Smooth muscle cell (in vitro differentiated cells): ENCODE data around the gene NSG2. TPM values are rescaled to one million over a fixed set of nuclear protein-coding genes. Genes with fewer than 3 reads are reported as not detected.

ENCODE experiments used
- DNase-seq: peaks from one replicate; lab custom pipeline; 2025; ENCODE audit not compliant: unreplicated experiment; lab: John Stamatoyannopoulos, UW
- H2AFZ ChIP-seq: fragments of 200-600 bp; sonication (generic); 2 replicates; pipeline ENCODE4 v1.6.0; 2016; ENCODE audit warnings: antibody characterized with exemption, low read depth, mild to moderate bottlenecking
- H3F3A ChIP-seq: fragments of 200-600 bp; sonication (generic); 2 replicates; pipeline ENCODE4 v1.6.0; 2017; ENCODE audit warnings: antibody characterized with exemption, low read depth
- H3K27ac ChIP-seq: fragments of 200-600 bp; sonication (generic); 2 replicates; pipeline ENCODE4 v1.5.1; 2016; ENCODE audit warnings: low read depth, mild to moderate bottlenecking
- H3K27me3 ChIP-seq: fragments of 200-600 bp; sonication (generic); 2 replicates; pipeline ENCODE4 v1.6.1; 2016; ENCODE audit warnings: low read depth, mild to moderate bottlenecking
- H3K36me3 ChIP-seq: fragments of 200-600 bp; sonication (generic); 2 replicates; pipeline ENCODE4 v1.5.1; 2016; ENCODE audit warnings: low read depth
- H3K4me1 ChIP-seq: fragments of 200-600 bp; sonication (generic); 2 replicates; pipeline ENCODE4 v1.5.1; 2016; ENCODE audit warnings: low read depth
- H3K4me2 ChIP-seq: fragments of 200-600 bp; sonication (generic); 2 replicates; pipeline ENCODE4 v1.6.0; 2016; ENCODE audit warnings: mild to moderate bottlenecking
- H3K4me3 ChIP-seq: fragments of 200-600 bp; sonication (generic); 2 replicates; pipeline ENCODE4 v1.5.1; 2016; ENCODE audit warnings: mild to moderate bottlenecking
- H3K79me2 ChIP-seq: fragments of 200-600 bp; sonication (generic); 2 replicates; pipeline ENCODE4 v1.6.0; 2016; ENCODE audit warnings: low read depth, mild to moderate bottlenecking
- H3K9ac ChIP-seq: fragments of 200-600 bp; sonication (generic); 2 replicates; pipeline ENCODE4 v1.6.0; 2016; ENCODE audit warnings: low read depth
- H3K9me3 ChIP-seq: fragments of 200-600 bp; sonication (generic); replicated peaks from 2 replicates; pipeline ENCODE4 v1.5.1; 2016; ENCODE audit warnings: low read depth
- H4K20me1 ChIP-seq: fragments of 200-600 bp; sonication (generic); 2 replicates; pipeline ENCODE4 v1.6.0; 2016; ENCODE audit warnings: low read depth
- WGBS: methylation state at CpG from one replicate; pipeline ENCODE4 v1.1.7; 2016; ENCODE audit warnings: low lambda C conversion rate; 5-methylcytosine and 5-hydroxymethylcytosine counted together
- polyA plus RNA-seq: library from polyadenylated mRNA; unstranded; fragments of >200 nt; fragmentation: Nextera tagmentation; extraction: Ambion mirVana; gene quantifications from 2 replicates; pipeline ENCODE4 v1.2.1, GENCODE V29; 2016
- total RNA-seq: library from RNA; depleted of rRNA; stranded (reverse); fragments of >200 nt; gene quantifications from 2 replicates; pipeline ENCODE4 v1.2.3, GENCODE V29; 2014
- TF ChIP-seq, protein P1 (sequence below): fragments of 200-600 bp; sonication (generic); IDR thresholded peaks from 2 replicates; pipeline ENCODE4 v1.5.1; 2017; ENCODE audit warnings: borderline replicate concordance, mild to moderate bottlenecking, antibody characterized with exemption; ENCODE audit not compliant: insufficient read depth, poor library complexity, severe bottlenecking

The NSG2 gene
- total and polyA plus RNA-seq, 2 experiments from 2014 or later = 0.18 TPM; not detected in 1

DNA sequence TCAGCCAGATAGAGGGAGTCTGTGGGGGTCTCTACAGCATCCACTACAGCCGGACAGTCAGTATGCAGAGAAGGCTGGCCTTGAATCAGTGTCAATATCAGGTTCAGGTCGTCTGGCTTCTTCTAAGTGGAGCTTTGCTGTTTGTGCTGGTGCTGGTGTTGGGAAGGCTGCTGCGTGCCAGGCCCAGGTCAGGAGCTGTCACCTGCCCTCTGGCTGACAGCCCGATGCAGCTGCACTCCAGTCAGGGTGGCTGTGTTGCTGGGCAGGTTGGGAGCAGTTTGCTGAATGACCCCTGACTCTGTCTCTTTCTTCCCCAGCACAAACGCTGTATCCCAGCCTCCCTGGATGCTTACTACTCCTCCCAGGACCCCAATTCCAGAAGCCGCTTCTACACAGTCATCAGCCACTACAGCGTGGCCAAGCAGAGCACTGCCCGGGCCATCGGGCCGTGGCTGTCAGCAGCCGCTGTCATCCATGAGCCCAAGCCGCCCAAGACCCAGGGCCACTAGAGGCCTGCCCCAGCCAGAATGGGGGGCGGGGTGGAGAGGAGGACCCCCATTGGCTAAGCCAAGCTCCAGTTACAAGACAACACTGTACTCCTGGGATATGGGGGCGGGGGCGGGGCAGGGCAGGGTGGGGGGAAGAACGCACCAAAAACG, 61.6 kb downstream of the NSG2 start:
- H3K27me3 ChIP-seq = no peaks in the 10 kb centered on the region
- H3K27ac ChIP-seq = no peak overlapping the region
- H2AFZ ChIP-seq = no peak overlapping the region
- H3K9me3 ChIP-seq = no peaks in the 10 kb centered on the region
- TF ChIP-seq, protein P1, sequence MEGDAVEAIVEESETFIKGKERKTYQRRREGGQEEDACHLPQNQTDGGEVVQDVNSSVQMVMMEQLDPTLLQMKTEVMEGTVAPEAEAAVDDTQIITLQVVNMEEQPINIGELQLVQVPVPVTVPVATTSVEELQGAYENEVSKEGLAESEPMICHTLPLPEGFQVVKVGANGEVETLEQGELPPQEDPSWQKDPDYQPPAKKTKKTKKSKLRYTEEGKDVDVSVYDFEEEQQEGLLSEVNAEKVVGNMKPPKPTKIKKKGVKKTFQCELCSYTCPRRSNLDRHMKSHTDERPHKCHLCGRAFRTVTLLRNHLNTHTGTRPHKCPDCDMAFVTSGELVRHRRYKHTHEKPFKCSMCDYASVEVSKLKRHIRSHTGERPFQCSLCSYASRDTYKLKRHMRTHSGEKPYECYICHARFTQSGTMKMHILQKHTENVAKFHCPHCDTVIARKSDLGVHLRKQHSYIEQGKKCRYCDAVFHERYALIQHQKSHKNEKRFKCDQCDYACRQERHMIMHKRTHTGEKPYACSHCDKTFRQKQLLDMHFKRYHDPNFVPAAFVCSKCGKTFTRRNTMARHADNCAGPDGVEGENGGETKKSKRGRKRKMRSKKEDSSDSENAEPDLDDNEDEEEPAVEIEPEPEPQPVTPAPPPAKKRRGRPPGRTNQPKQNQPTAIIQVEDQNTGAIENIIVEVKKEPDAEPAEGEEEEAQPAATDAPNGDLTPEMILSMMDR = no peak
- H3K4me3 ChIP-seq = no peak overlapping the region
- H3K36me3 ChIP-seq = no peaks in the 10 kb centered on the region
- 90% methylated on average over 17 of the region's 17 CpGs for WGBS
- H3K9ac ChIP-seq = no peak overlapping the region
- no peak overlapping the region for H3K4me2 ChIP-seq
- H3K4me1 ChIP-seq = no peaks in the 10 kb centered on the region
- H4K20me1 ChIP-seq = no peaks in the 10 kb centered on the region
- H3K79me2 ChIP-seq = no peaks in the 10 kb centered on the region
- no peaks in the 10 kb centered on the region for H3F3A ChIP-seq
- DNase-seq = no peak

DNA sequence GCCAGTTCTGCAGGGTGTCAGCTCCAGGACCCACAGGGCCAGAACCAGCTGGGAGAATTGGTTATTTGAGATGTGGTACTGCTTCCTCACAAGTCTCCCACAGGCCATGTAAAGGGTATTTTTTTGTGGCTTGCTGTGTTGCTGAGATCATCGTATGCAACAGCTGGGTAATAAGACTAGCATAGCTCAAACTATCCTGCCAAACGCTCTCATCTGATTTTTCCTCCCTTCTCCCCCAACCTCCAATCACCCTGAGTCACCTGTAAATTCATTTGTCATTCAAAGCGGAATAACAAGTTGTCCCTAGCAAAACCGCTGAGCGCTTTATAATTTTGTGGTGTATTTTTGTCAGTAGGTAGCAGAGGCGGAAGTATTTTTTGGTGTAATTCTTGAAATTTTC, 63.2 kb downstream of the NSG2 start:
- TF ChIP-seq, protein P1 = no peak
- no peak for DNase-seq
- no peaks in the 10 kb centered on the region for H3K79me2 ChIP-seq
- H3K27me3 ChIP-seq = no peaks in the 10 kb centered on the region
- WGBS = 79% methylated on average over 6 of the region's 6 CpGs
- H3F3A ChIP-seq = no peaks in the 10 kb centered on the region
- H3K9ac ChIP-seq = no peak overlapping the region
- H3K4me3 ChIP-seq = no peak overlapping the region
- H4K20me1 ChIP-seq = no peaks in the 10 kb centered on the region
- H3K9me3 ChIP-seq = no peaks in the 10 kb centered on the region
- no peaks in the 10 kb centered on the region for H3K4me1 ChIP-seq
- no peak overlapping the region for H2AFZ ChIP-seq
- H3K36me3 ChIP-seq = no peaks in the 10 kb centered on the region
- no peak overlapping the region for H3K4me2 ChIP-seq
- no peak overlapping the region for H3K27ac ChIP-seq

DNA sequence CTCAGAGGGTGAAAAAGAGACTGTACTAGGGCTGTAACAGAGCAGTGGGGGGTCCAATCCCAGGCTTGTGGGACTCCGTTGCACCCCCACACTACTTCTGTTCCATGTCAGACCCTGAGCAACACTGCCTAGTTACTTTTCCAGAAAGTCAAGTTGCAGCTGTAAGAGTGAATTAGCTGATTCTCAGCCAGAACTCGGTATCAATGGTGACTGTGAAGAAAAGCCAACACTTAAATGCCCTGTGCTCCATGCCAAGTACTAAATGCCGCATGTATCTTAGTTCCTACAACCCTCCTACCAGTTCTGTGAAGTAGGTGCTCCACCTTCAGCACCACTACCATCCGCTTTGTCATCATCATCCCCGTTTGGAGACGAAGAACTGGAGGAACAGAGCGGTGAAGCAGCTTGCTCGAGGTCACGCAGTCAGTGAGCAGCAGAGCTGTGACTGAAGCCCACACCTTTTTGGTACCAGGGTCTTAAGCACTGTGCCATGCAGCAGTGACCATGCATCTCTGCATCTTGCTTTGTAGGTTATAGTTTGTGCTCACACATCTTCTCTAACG, 64.3 kb downstream of the NSG2 start:
- H4K20me1 ChIP-seq = no peaks in the 10 kb centered on the region
- H3K36me3 ChIP-seq = no peaks in the 10 kb centered on the region
- no peak overlapping the region for H3K4me2 ChIP-seq
- no peak overlapping the region for H3K27ac ChIP-seq
- WGBS = 89% methylated on average over 10 of the region's 10 CpGs
- H3K4me3 ChIP-seq = no peak overlapping the region
- TF ChIP-seq, protein P1 = no peak
- no peak overlapping the region for H2AFZ ChIP-seq
- H3K27me3 ChIP-seq = no peaks in the 10 kb centered on the region
- no peaks in the 10 kb centered on the region for H3F3A ChIP-seq
- H3K79me2 ChIP-seq = no peaks in the 10 kb centered on the region
- no peak for DNase-seq
- no peaks in the 10 kb centered on the region for H3K9me3 ChIP-seq
- H3K4me1 ChIP-seq = no peaks in the 10 kb centered on the region
- H3K9ac ChIP-seq = no peak overlapping the region

DNA sequence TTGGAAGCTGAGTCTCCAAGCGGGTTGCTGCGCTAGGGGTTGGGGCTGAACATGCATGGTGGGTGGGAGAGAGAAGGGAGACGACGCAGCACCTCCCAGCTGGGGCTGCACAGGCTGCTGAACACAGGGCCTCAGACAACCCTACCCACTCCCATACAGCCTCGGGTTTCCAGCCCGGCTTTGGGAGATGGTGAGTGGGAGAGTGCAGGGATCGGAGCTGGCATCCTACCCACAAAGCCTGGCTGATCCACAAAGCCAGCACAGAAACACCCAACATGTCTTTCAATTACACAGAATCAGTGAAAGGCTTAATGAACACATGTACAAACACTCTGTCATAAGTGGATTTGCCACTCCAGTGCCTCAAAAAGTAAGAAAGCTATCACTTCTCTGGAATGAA, 64.8 kb downstream of the NSG2 start:
- Histone ChIP-seq H3K4me2 (no peak overlapping the region), H3K27ac (no peak overlapping the region), H3K79me2 (no peaks in the 10 kb centered on the region), H2AFZ (no peak overlapping the region), H3K4me1 (no peaks in the 10 kb centered on the region), H3K27me3 (no peaks in the 10 kb centered on the region), H3K9ac (no peak overlapping the region), H4K20me1 (no peaks in the 10 kb centered on the region), H3K4me3 (no peak overlapping the region), H3K36me3 (no peaks in the 10 kb centered on the region), H3K9me3 (no peaks in the 10 kb centered on the region), H3F3A (no peaks in the 10 kb centered on the region)
- no peak for DNase-seq
- TF ChIP-seq, protein P1 = no peak
- 64% methylated on average over 7 of the region's 7 CpGs for WGBS
